GM21723 (cell line): ENCODE measurements around the gene RCAN3.

ENCODE experiments used
- ATAC-seq: cut with Tn5 transposase; IDR thresholded peaks from one replicate; pipeline ENCODE4 v1.9.1; 2021; ENCODE audit warnings: mild to moderate bottlenecking, moderate library complexity; ENCODE audit not compliant: unreplicated experiment

The RCAN3 gene

DNA sequence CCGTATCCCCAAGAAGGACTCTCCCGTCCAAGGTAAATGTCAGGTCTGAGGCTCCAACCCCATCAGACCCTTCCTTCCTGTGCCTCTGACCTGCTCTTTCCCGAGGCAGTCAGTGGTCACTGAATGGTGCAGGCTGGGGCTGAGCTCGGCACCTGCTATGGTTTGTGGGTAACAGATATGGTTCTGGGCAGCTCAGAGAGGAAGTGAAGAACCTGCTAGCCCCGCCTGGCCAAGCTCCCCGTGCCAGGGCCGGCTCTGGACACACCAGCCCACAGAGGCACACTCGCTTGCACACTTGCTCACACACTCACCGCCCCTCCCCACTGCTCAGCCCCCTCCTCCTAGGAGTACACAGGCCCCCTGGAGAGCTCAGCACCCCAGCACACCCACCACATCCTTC is 69.7 kb downstream of the RCAN3 start:
- ATAC-seq, result no peak

- ATAC-seq, result no peak
These were observed 73.4 kb downstream of the RCAN3 start for GRCh38 chr1:24575905-24576587.

DNA sequence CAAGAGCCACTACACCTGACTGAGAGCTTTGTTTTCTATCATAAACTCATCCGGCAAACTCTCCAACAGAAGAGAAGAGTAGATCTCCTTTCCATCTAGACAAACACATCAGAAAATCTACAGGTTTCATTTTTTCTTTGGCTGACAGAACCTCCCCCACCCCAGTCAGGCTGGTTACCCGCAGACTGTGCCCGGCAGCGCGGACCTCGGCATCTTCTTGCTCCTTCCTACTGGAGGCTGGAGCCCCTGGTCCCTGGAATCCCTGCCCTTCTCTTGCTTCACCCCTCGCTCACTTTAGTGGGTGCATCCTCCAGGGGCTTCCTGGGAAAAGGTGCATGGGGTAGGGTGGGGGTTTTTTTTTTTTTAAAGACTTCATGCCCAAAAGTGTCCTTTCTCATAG is 76.2 kb downstream of the RCAN3 start:
- no peak for ATAC-seq

GRCh38 chr1:24580756-24581155 is 78.1 kb downstream of the RCAN3 start:
- ATAC-seq, result no peak

DNA sequence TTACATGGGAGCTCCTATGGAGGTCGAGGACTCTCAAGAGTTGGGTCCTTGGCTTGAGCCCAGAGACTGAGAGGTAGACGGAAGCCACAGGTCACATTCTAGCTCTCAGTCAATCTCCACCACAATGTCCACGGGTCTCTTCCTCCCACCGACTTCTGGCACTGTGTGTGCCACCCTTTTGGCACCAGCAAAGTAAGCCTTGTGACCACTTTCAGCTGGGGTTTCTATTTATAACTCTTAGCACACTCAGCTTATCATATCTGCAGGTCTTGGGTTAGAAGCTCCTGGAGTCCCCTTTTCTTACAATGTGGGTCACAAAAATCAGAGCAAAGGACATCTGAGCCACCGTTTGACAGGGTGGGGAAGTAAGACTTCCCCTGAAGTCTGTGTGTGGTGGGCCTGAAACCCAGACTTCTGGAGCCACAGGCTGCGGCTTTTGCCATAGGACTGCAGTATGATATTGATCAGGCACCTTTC is 81.6 kb downstream of the RCAN3 start:
- no peak for ATAC-seq

GRCh38 chr1:24586119-24586518 is 83.5 kb downstream of the RCAN3 start:
- ATAC-seq, result no peak

GRCh38 chr1:24586970-24587820 is 84.6 kb downstream of the RCAN3 start:
- no peak for ATAC-seq

DNA sequence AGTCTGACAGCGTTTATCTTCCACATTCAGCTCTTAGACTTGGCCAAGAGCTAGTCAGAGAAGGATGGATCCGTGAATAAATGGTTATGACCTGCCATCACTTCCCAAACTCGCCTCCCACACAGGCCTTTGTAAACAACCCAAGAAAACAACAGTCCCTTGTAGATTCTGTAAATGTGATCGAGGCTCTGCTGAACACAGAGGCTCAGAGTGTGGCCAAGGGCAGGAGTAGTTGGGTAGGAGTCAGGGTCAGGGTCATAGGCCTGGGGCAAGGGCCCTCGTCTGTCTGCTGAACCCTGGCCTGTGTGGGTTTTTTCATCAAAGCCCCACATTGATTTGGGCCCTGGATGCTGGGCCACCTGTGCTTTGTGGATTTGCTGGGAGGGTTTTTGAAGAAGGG is 85.9 kb downstream of the RCAN3 start:
- no peak for ATAC-seq

GRCh38 chr1:24589200-24589599 is 86.6 kb downstream of the RCAN3 start:
- no peak for ATAC-seq
